ENCODE results near the gene DCAF8.

GRCh38 chr1:160217481-160218051 lies 44.8 kb downstream of the DCAF8 start:
- no peak for TF ChIP-seq CTCF (conservative IDR thresholded peaks at IDR 0.05)
- no peak for TF ChIP-seq ZFX (IDR thresholded peaks at IDR 0.05)

Measured in C4-2B (cell line).